HEK293 (cell line): ENCODE results near the gene RPS6KB2.

Source experiments
- CTCF ChIA-PET: fragments of 350-600 bp; formaldehyde crosslinking; extraction: SDS; loops from one replicate; lab custom pipeline; 2021; ENCODE audit warnings: antibody characterized with exemption; lab: Yijun Ruan, JAX
- POLR2A ChIA-PET: fragments of 300-600 bp; formaldehyde crosslinking; extraction: SDS; loops from one replicate; lab custom pipeline; 2020; ENCODE audit warnings: antibody characterized with exemption, inconsistent platforms; lab: Yijun Ruan, JAX
- H3K27ac ChIP-seq: fragments of 200-500 bp; sonication (Bioruptor generic); 2 replicates; pipeline ENCODE4 v1.5.1; 2014; ENCODE audit warnings: low read depth, low read length, control low read depth, inconsistent platforms; ENCODE audit errors: extremely low read depth
- H3K36me3 ChIP-seq, 2 experiments: fragments of 200-500 bp in 1 of 2; sonication (Bioruptor generic) in 1 of 2; 1 replicate in 1 of 2; 2 replicates in 1 of 2; pipeline ENCODE4 v1.5.1; 2014 to 2017; ENCODE audit warnings: inconsistent platforms in 2 of 2, low read length in 2 of 2; ENCODE audit not compliant: control insufficient read depth in 2 of 2, insufficient read depth in 1 of 2
- H3K4me1 ChIP-seq: fragments of 200-500 bp; sonication (Bioruptor generic); 2 replicates; pipeline ENCODE4 v1.5.1; 2014; ENCODE audit warnings: mild to moderate bottlenecking, low read length, inconsistent platforms; ENCODE audit not compliant: control insufficient read depth, insufficient read depth
- H3K4me3 ChIP-seq: 2 replicates; pipeline ENCODE4 v1.5.1; 2011; ENCODE audit warnings: low read depth, mild to moderate bottlenecking, control low read depth, low read length, moderate library complexity
- H3K9me3 ChIP-seq: fragments of 200-500 bp; sonication (Bioruptor generic); 2 replicates; pipeline ENCODE4 v1.5.1; 2014; ENCODE audit warnings: low read depth, low read length, inconsistent platforms; ENCODE audit not compliant: control insufficient read depth, insufficient read depth
- BCL11A ChIP-seq: fragments of 450-650 bp; formaldehyde crosslinking; IDR thresholded peaks from 2 replicates; pipeline ENCODE4 v1.5.1; 2016; ENCODE audit warnings: low read depth, missing biosample characterization, missing genetic modification characterization
- KLF7 ChIP-seq: fragments of 450-650 bp; formaldehyde crosslinking; IDR thresholded peaks from 2 replicates; pipeline ENCODE4 v1.5.1; 2016; ENCODE audit warnings: missing biosample characterization, missing genetic modification characterization, borderline replicate concordance
- OSR2 ChIP-seq: fragments of 450-650 bp; formaldehyde crosslinking; IDR thresholded peaks from 2 replicates; pipeline ENCODE4 v1.5.1; 2016; ENCODE audit warnings: missing biosample characterization, missing genetic modification characterization
- WT1 ChIP-seq: fragments of 450-650 bp; formaldehyde crosslinking; IDR thresholded peaks from 2 replicates; pipeline ENCODE4 v1.5.1; 2016; ENCODE audit warnings: missing biosample characterization, missing genetic modification characterization
- ZFP3 ChIP-seq: fragments of 450-650 bp; formaldehyde crosslinking; IDR thresholded peaks from 2 replicates; pipeline ENCODE4 v1.5.1; 2016; ENCODE audit warnings: low read depth, missing biosample characterization, missing genetic modification characterization
- ZNF132 ChIP-seq: fragments of 450-650 bp; formaldehyde crosslinking; IDR thresholded peaks from 2 replicates; pipeline ENCODE4 v1.5.1; 2017; ENCODE audit warnings: missing biosample characterization, missing genetic modification characterization, borderline replicate concordance
- ZNF140 ChIP-seq: fragments of 450-650 bp; formaldehyde crosslinking; IDR thresholded peaks from 2 replicates; pipeline ENCODE4 v1.5.1; 2016; ENCODE audit warnings: missing biosample characterization, missing genetic modification characterization
- ZNF211 ChIP-seq: fragments of 450-650 bp; formaldehyde crosslinking; IDR thresholded peaks from 2 replicates; pipeline ENCODE4 v1.5.1; 2016; ENCODE audit warnings: low read depth, missing biosample characterization, missing genetic modification characterization
- ZNF239 ChIP-seq: fragments of 450-650 bp; formaldehyde crosslinking; IDR thresholded peaks from 2 replicates; pipeline ENCODE4 v1.5.1; 2016; ENCODE audit warnings: missing biosample characterization, missing genetic modification characterization
- ZNF274 ChIP-seq, 2 experiments: fragments of 200-500 bp in 1 of 2; fragments of 450-650 bp in 1 of 2; sonication (Bioruptor generic) in 1 of 2; formaldehyde crosslinking in 1 of 2; IDR thresholded peaks; 2 replicates each; pipeline versions ENCODE4 v1.5.1 to v1.6.1; 2014 to 2016; ENCODE audit warnings: borderline replicate concordance in 1 of 2, inconsistent platforms in 1 of 2, low read length in 1 of 2, missing biosample characterization in 1 of 2, missing genetic modification characterization in 1 of 2
- ZNF394 ChIP-seq: fragments of 450-650 bp; formaldehyde crosslinking; IDR thresholded peaks from 2 replicates; pipeline ENCODE4 v1.5.1; 2016; ENCODE audit warnings: missing biosample characterization, missing genetic modification characterization, mild to moderate bottlenecking, moderate library complexity, borderline replicate concordance
- ZNF544 ChIP-seq: fragments of 450-650 bp; formaldehyde crosslinking; IDR thresholded peaks from 2 replicates; pipeline ENCODE4 v1.5.0; 2017; ENCODE audit warnings: missing biosample characterization, missing genetic modification characterization
- ZNF600 ChIP-seq: fragments of 450-650 bp; formaldehyde crosslinking; IDR thresholded peaks from 2 replicates; pipeline ENCODE4 v1.5.1; 2016; ENCODE audit warnings: missing biosample characterization, missing genetic modification characterization
- ZNF629 ChIP-seq: fragments of 450-650 bp; formaldehyde crosslinking; IDR thresholded peaks from 2 replicates; pipeline ENCODE4 v1.5.1; 2017; ENCODE audit warnings: missing biosample characterization, missing genetic modification characterization
- ZNF76 ChIP-seq: fragments of 450-650 bp; formaldehyde crosslinking; IDR thresholded peaks from 2 replicates; pipeline ENCODE4; 2016; ENCODE audit warnings: low read depth, missing biosample characterization, missing genetic modification characterization, borderline replicate concordance
- ZNF776 ChIP-seq: fragments of 450-650 bp; formaldehyde crosslinking; IDR thresholded peaks from 2 replicates; pipeline ENCODE4 v1.5.0; 2017; ENCODE audit warnings: missing biosample characterization, missing genetic modification characterization, borderline replicate concordance
- TF ChIP-seq, protein P1 (sequence below): fragments of 450-650 bp; formaldehyde crosslinking; IDR thresholded peaks from 2 replicates; pipeline ENCODE4 v1.5.1; 2017; ENCODE audit warnings: missing biosample characterization, missing genetic modification characterization
- TF ChIP-seq, protein P2 (sequence below): fragments of 450-650 bp; formaldehyde crosslinking; IDR thresholded peaks from 2 replicates; pipeline ENCODE4 v1.5.1; 2017; ENCODE audit warnings: missing biosample characterization, mild to moderate bottlenecking, missing genetic modification characterization, moderate library complexity
- TF ChIP-seq, protein P3 (sequence below): fragments of 450-650 bp; formaldehyde crosslinking; IDR thresholded peaks from 2 replicates; pipeline ENCODE4 v1.5.1; 2016; ENCODE audit warnings: missing biosample characterization, missing genetic modification characterization
- TF ChIP-seq, protein P4 (sequence below): fragments of 450-650 bp; formaldehyde crosslinking; IDR thresholded peaks from 2 replicates; pipeline ENCODE4 v1.5.1; 2016; ENCODE audit warnings: missing biosample characterization, missing genetic modification characterization
- TF ChIP-seq, protein P5 (sequence below): fragments of 450-650 bp; formaldehyde crosslinking; IDR thresholded peaks from 2 replicates; pipeline ENCODE4 v1.5.1; 2016; ENCODE audit warnings: missing biosample characterization, missing genetic modification characterization, borderline replicate concordance

Gene RPS6KB2

DNA sequence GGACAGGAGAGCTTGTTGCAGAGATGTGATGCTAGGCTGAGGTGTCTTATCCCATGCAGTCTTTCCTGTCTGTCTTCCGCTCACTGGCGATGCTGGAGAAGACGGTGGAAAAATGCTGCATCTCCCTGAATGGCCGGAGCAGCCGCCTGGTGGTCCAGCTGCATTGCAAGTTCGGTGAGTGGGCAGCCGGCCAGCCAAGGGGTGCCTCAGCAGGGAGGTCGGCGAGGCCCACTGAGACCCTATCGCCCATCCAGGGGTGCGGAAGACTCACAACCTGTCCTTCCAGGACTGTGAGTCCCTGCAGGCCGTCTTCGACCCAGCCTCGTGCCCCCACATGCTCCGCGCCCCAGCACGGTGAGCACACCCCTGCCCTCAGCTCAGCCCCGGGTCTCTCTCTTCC lies 34.9 kb upstream of the RPS6KB2 start (continued):
- TF ChIP-seq ZNF776 (tag by site-specific recombination) (no peak), ZNF140 (tag by site-specific recombination) (no peak), ZNF394 (no peak), ZNF239 (no peak), ZNF600 (no peak), OSR2 (no peak), ZNF629 (no peak)
- TF ChIP-seq, protein P1, sequence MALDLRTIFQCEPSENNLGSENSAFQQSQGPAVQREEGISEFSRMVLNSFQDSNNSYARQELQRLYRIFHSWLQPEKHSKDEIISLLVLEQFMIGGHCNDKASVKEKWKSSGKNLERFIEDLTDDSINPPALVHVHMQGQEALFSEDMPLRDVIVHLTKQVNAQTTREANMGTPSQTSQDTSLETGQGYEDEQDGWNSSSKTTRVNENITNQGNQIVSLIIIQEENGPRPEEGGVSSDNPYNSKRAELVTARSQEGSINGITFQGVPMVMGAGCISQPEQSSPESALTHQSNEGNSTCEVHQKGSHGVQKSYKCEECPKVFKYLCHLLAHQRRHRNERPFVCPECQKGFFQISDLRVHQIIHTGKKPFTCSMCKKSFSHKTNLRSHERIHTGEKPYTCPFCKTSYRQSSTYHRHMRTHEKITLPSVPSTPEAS: no peak
- TF ChIP-seq, protein P2, sequence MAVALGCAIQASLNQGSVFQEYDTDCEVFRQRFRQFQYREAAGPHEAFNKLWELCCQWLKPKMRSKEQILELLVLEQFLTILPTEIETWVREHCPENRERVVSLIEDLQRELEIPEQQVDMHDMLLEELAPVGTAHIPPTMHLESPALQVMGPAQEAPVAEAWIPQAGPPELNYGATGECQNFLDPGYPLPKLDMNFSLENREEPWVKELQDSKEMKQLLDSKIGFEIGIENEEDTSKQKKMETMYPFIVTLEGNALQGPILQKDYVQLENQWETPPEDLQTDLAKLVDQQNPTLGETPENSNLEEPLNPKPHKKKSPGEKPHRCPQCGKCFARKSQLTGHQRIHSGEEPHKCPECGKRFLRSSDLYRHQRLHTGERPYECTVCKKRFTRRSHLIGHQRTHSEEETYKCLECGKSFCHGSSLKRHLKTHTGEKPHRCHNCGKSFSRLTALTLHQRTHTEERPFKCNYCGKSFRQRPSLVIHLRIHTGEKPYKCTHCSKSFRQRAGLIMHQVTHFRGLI (tag by site-specific recombination): no peak
- TF ChIP-seq, protein P3, sequence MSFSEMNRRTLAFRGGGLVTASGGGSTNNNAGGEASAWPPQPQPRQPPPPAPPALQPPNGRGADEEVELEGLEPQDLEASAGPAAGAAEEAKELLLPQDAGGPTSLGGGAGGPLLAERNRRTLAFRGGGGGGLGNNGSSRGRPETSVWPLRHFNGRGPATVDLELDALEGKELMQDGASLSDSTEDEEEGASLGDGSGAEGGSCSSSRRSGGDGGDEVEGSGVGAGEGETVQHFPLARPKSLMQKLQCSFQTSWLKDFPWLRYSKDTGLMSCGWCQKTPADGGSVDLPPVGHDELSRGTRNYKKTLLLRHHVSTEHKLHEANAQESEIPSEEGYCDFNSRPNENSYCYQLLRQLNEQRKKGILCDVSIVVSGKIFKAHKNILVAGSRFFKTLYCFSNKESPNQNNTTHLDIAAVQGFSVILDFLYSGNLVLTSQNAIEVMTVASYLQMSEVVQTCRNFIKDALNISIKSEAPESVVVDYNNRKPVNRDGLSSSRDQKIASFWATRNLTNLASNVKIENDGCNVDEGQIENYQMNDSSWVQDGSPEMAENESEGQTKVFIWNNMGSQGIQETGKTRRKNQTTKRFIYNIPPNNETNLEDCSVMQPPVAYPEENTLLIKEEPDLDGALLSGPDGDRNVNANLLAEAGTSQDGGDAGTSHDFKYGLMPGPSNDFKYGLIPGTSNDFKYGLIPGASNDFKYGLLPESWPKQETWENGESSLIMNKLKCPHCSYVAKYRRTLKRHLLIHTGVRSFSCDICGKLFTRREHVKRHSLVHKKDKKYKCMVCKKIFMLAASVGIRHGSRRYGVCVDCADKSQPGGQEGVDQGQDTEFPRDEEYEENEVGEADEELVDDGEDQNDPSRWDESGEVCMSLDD (tag by site-specific recombination): no peak

DNA sequence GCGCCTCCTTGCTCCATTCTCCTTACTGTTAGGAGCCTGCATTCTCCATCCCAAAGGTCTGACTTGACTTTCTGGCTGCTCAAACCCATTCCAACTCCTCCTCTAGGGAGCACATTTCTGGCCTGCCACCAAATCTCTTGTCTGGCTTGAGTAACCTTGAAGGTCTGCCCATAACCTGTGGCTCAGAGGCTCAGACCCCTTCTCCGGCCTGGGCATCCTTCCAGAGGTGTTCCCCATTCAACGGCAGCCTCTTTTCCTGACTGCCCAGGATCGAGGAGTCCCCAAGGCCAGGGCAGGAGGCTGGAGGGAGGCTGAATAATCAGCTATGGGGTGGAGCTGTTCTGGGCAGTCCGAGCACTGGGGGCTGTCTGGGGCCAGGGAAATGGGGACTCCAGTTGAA lies 34.3 kb upstream of the RPS6KB2 start:
- ChIA-PET POLR2A (interaction anchor here (0.6 to 3.5 kb wide), 2 partner anchors 7 to 236 kb away, joined by 3 to 53 read pairs; partner anchors contain the start of genes NUDT8 and PPP1CA), CTCF (interaction anchor here (25.6 kb wide), 1 partner anchor 30 kb away, joined by 898 read pairs; the partner anchor contains the start of genes CLCF1 and POLD4)
- TF ChIP-seq, protein P4, sequence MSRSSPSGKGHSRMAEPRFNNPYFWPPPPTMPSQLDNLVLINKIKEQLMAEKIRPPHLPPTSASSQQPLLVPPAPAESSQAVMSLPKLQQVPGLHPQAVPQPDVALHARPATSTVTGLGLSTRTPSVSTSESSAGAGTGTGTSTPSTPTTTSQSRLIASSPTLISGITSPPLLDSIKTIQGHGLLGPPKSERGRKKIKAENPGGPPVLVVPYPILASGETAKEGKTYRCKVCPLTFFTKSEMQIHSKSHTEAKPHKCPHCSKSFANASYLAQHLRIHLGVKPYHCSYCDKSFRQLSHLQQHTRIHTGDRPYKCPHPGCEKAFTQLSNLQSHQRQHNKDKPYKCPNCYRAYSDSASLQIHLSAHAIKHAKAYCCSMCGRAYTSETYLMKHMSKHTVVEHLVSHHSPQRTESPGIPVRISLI (tag by site-specific recombination): no peak
- no peak for TF ChIP-seq ZNF629
- TF ChIP-seq ZFP3 (tag by site-specific recombination): no peak
- TF ChIP-seq ZNF544 (tag by site-specific recombination): no peak
- H3K4me1 ChIP-seq: 0 out of 2 replicates have a peak, but pooled peaks cover 3% of the 10 kb centered on the region
- H3K36me3 ChIP-seq: peaks cover 0 to 52% of the 10 kb centered on the region in 2 experiments; a peak in 2 of 3 replicates
- H3K4me3 ChIP-seq: no peak overlapping the region
- H3K9me3 ChIP-seq: no peaks in the 10 kb centered on the region
- H3K27ac ChIP-seq: no peak overlapping the region

DNA sequence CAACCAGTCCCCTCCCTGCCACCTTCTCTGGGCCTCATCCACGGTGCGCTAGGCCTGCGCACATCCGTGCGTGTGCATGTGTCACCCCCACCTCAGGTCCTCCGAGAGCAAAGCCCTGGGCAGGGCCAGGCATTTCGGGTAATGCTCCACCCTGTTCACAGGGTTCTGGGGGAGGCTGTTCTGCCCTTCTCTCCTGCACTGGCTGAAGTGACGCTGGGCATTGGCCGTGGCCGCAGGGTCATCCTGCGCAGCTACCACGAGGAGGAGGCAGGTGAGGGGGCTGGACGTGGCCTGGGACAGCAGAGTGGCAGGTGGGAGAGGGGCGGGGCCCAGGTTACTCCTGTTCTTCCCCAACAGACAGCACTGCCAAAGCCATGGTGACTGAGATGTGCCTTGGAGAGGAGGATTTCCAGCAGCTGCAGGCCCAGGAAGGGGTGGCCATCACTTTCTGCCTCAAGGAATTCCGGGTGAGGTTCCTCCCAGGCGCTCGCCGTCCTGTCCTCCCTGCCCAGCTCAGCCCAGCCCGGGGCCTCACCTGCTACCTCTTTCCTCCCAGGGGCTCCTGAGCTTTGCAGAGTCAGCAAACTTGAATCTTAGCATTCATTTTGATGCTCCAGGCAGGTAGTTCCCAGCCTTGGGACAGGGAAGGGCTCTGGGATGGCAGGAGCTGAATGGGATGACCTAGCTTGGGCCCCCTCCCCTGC lies 32.6 kb upstream of the RPS6KB2 start:
- CTCF ChIA-PET: interaction anchor here (0.5 to 0.7 kb wide), 3 partner anchors 41 to 218 kb away, joined by 3 read pairs; no protein-coding TSS in a partner anchor
- Histone ChIP-seq H3K9me3 (no peaks in the 10 kb centered on the region), H3K27ac (no peak overlapping the region), H3K4me1 (0 out of 2 replicates have a peak, but pooled peaks cover 3% of the 10 kb centered on the region), H3K4me3 (no peak overlapping the region), H3K36me3 (peaks cover 0 to 67% of the 10 kb centered on the region in 2 experiments; a peak in 2 of 3 replicates)
- TF ChIP-seq ZNF274 (IDR thresholded peaks at IDR 0.05; ENCODE audit: low read length) (no peak), ZNF274 (tag by site-specific recombination; IDR thresholded peaks at IDR 0.05; ENCODE audit: borderline replicate concordance) (no peak), ZNF76 (tag by site-specific recombination) (no peak), ZNF132 (tag by site-specific recombination) (no peak), WT1 (tag by site-specific recombination) (no peak), KLF7 (tag by site-specific recombination) (no peak), ZNF211 (tag by site-specific recombination) (no peak), BCL11A (tag by site-specific recombination) (no peak)
- TF ChIP-seq, protein P5, sequence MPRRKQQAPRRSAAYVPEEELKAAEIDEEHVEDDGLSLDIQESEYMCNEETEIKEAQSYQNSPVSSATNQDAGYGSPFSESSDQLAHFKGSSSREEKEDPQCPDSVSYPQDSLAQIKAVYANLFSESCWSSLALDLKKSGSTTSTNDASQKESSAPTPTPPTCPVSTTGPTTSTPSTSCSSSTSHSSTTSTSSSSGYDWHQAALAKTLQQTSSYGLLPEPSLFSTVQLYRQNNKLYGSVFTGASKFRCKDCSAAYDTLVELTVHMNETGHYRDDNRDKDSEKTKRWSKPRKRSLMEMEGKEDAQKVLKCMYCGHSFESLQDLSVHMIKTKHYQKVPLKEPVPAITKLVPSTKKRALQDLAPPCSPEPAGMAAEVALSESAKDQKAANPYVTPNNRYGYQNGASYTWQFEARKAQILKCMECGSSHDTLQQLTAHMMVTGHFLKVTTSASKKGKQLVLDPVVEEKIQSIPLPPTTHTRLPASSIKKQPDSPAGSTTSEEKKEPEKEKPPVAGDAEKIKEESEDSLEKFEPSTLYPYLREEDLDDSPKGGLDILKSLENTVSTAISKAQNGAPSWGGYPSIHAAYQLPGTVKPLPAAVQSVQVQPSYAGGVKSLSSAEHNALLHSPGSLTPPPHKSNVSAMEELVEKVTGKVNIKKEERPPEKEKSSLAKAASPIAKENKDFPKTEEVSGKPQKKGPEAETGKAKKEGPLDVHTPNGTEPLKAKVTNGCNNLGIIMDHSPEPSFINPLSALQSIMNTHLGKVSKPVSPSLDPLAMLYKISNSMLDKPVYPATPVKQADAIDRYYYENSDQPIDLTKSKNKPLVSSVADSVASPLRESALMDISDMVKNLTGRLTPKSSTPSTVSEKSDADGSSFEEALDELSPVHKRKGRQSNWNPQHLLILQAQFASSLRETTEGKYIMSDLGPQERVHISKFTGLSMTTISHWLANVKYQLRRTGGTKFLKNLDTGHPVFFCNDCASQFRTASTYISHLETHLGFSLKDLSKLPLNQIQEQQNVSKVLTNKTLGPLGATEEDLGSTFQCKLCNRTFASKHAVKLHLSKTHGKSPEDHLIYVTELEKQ (tag by site-specific recombination): no peak
- POLR2A ChIA-PET: interaction anchor here (0.9 to 1.2 kb wide), 5 partner anchors 12 to 78 kb away, joined by 3 to 5 read pairs (median 5); partner anchors contain the start of gene PTPRCAP
